ENCODE results near the gene AFDN.

DNA sequence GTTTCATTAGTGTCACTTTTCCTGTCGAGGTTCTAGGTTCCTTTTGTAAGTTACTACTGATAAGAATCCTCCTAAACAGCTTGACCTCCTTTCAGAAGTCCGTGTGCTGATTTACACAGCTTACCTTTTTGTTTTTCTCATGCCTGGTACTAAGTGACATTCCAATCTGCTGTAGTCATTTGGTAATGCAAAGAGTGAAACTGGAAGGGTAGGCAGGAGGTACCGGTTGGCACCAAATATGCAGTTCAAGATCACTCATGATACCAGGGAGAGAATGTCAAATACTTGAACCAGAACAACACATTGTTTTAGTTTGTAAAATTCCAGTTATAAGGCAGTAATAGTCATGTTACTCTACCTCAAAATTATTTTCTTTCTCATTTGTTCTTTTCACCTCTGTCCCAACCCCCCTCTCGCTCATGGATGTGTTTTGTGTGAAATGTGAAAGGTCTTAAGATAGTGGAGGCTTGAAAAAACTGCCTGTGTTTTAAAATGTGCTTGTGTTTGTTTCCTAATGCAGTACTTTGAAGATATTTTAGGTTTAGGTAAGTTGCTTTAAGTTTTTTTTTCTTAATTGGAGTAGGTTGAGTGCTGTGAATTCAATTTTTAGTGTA is 23.2 kb downstream of the AFDN start:
- no peak for TF ChIP-seq POLR2A (IDR thresholded peaks at IDR 0.05; ENCODE audit: low read depth)
- TF ChIP-seq, protein P1, sequence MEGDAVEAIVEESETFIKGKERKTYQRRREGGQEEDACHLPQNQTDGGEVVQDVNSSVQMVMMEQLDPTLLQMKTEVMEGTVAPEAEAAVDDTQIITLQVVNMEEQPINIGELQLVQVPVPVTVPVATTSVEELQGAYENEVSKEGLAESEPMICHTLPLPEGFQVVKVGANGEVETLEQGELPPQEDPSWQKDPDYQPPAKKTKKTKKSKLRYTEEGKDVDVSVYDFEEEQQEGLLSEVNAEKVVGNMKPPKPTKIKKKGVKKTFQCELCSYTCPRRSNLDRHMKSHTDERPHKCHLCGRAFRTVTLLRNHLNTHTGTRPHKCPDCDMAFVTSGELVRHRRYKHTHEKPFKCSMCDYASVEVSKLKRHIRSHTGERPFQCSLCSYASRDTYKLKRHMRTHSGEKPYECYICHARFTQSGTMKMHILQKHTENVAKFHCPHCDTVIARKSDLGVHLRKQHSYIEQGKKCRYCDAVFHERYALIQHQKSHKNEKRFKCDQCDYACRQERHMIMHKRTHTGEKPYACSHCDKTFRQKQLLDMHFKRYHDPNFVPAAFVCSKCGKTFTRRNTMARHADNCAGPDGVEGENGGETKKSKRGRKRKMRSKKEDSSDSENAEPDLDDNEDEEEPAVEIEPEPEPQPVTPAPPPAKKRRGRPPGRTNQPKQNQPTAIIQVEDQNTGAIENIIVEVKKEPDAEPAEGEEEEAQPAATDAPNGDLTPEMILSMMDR (IDR thresholded peaks at IDR 0.05) = no peak
- no peak for TF ChIP-seq EP300 (IDR thresholded peaks at IDR 0.05)
- no peak for TF ChIP-seq POLR2AphosphoS5 (IDR thresholded peaks at IDR 0.05)
